Activated CD8-positive, alpha-beta memory T cell treated with anti-CD3 and anti-CD28 coated beads for 48 hours (primary cell): ENCODE measurements around the gene CXorf65.

Source experiments
- DNase-seq, 3 experiments: peaks; one replicate each; pipeline ENCODE4 v3.0.0-alpha.2; 2020; ENCODE audit warnings: low read depth in 2 of 3, low spot score in 2 of 3

Gene CXorf65

GRCh38 chrX:71107245-71107644 is 705 bp upstream of the CXorf65 start:
- no peak for DNase-seq

- no peak for DNase-seq
Observed at GRCh38 chrX:71105628-71106027, 912 bp downstream of the CXorf65 start.

GRCh38 chrX:71103110-71103983 is 3.2 kb downstream of the CXorf65 start:
- no peak for DNase-seq

- DNase-seq: no peak
Observed at GRCh38 chrX:71102292-71102691, 4.2 kb downstream of the CXorf65 start.

- no peak for DNase-seq
Observed at GRCh38 chrX:71100581-71101505, 5.7 kb downstream of the CXorf65 start.

- no peak for DNase-seq
Observed at GRCh38 chrX:71099736-71100135, 6.8 kb downstream of the CXorf65 start.

GRCh38 chrX:71098951-71099506 is 7.5 kb downstream of the CXorf65 start:
- no peak for DNase-seq

- DNase-seq: peak in 1 of 3 experiments; percentile 52
Observed at GRCh38 chrX:71098302-71098701, 8.2 kb downstream of the CXorf65 start.

GRCh38 chrX:71096760-71097032 is 9.8 kb downstream of the CXorf65 start:
- DNase-seq: no peak

GRCh38 chrX:71095981-71096759 is 10.4 kb downstream of the CXorf65 start:
- no peak for DNase-seq

- DNase-seq: peak; percentile 49 to 74 (median 61)
Observed at GRCh38 chrX:71095555-71095980, 11.0 kb downstream of the CXorf65 start, which contains the start of gene FOXO4. TSS of gene FOXO4 (plus strand) at chrX:71095851. CDS start at chrX:71096529, 678 bp downstream.

- no peak for DNase-seq
Observed at GRCh38 chrX:71095033-71095432, 11.5 kb downstream of the CXorf65 start.

GRCh38 chrX:71091263-71091662 is 15.3 kb downstream of the CXorf65 start:
- no peak for DNase-seq

GRCh38 chrX:71085900-71086299 is 20.6 kb downstream of the CXorf65 start:
- DNase-seq: no peak

GRCh38 chrX:71082822-71083221 is 23.7 kb downstream of the CXorf65 start:
- DNase-seq: no peak

- DNase-seq: no peak
Observed at GRCh38 chrX:71082124-71082647, 24.4 kb downstream of the CXorf65 start.

- no peak for DNase-seq
Observed at GRCh38 chrX:71081330-71082123, 25.0 kb downstream of the CXorf65 start.

- no peak for DNase-seq
Observed at GRCh38 chrX:71070531-71070930, 36.0 kb downstream of the CXorf65 start.

GRCh38 chrX:71068044-71068918 is 38.3 kb downstream of the CXorf65 start, which contains the start of gene SNX12:
TSS of gene SNX12 (minus strand) at chrX:71068334. CDS start at chrX:71068306, 28 bp downstream.
- peak; percentile 45 to 81 (median 58) for DNase-seq
